ENCODE results near the gene LENG1. TPM values are rescaled to one million over a fixed set of nuclear protein-coding genes. Genes with fewer than 3 reads are reported as not detected.

Gene LENG1
- total RNA-seq, 1 experiment from 2014 or later, result 7.6 TPM

- intact Hi-C loops (cut with micrococcal nuclease), result no loop called here
- ATAC-seq, result peak; percentile 65
- Histone ChIP-seq H4K20me1 (ENCODE audit: insufficient read depth) (no peaks in the 10 kb centered on the region), H3K4me2 (ENCODE audit: low read length) (peak overlapping the region; percentile 54; the same call in 1 of the 2 replicates), H3K27ac (ENCODE audit: low read depth, low read length) (no peak overlapping the region; the same call in 1 of the 2 replicates), H3K36me3 (ENCODE audit: control insufficient read depth in 1 of 2, insufficient read depth in 2 of 2, low read length in 2 of 2) (no peaks in the 10 kb centered on the region), H3K9ac (ENCODE audit: low read length) (peak overlapping the region; percentile 20; the same call in 1 of the 2 replicates), H3K4me1 (ENCODE audit: control insufficient read depth in 1 of 2, insufficient read depth in 2 of 2, low read length in 2 of 2) (peaks cover 6 to 32% of the 10 kb centered on the region in 2 experiments; a peak in 3 of 4 replicates), H3K9me3 (ENCODE audit: control insufficient read depth in 1 of 2, insufficient read depth in 1 of 2, low read depth in 1 of 2, low read length in 2 of 2) (no peaks in the 10 kb centered on the region), H3K79me2 (ENCODE audit: insufficient read depth, low read length) (0 out of 2 replicates have a peak, but pooled peaks cover 3% of the 10 kb centered on the region), H3K9me2 (ENCODE audit: insufficient read depth) (no peaks in the 10 kb centered on the region), H3K4me3 (replicated peaks in 1 of 2; ENCODE audit: low read depth in 1 of 2, low read length in 2 of 2) (no peak overlapping the region), H3K27me3 (ENCODE audit: insufficient read depth, low read length) (no peaks in the 10 kb centered on the region), H2AFZ (ENCODE audit: low read depth, low read length, poor library complexity, severe bottlenecking) (no peak overlapping the region)
- POLR2A ChIA-PET, result interaction anchor here (0.7 kb wide), 2 partner anchors 31 to 111 kb away, joined by 3 read pairs; no protein-coding TSS in a partner anchor
- no TSS peak for BruUV-seq (replicated peaks)
- CTCF ChIA-PET, result interaction anchor here (0.6 to 2.7 kb wide), 10 partner anchors 9 to 208 kb away, joined by 3 to 14 read pairs (median 4); partner anchors contain the start of genes CNOT3, LENG1 and MBOAT7
- DNase-seq (ENCODE audit: low read depth, low spot score), result peak; percentile 69
- TF ChIP-seq, protein P1, sequence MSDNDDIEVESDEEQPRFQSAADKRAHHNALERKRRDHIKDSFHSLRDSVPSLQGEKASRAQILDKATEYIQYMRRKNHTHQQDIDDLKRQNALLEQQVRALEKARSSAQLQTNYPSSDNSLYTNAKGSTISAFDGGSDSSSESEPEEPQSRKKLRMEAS (IDR thresholded peaks at IDR 0.05), result no peak
- TF ChIP-seq FOSL1 (IDR thresholded peaks at IDR 0.05; ENCODE audit: low read depth) (no peak), CBX3 (IDR thresholded peaks at IDR 0.05; ENCODE audit: low read depth) (no peak)
- TF ChIP-seq, protein P2, sequence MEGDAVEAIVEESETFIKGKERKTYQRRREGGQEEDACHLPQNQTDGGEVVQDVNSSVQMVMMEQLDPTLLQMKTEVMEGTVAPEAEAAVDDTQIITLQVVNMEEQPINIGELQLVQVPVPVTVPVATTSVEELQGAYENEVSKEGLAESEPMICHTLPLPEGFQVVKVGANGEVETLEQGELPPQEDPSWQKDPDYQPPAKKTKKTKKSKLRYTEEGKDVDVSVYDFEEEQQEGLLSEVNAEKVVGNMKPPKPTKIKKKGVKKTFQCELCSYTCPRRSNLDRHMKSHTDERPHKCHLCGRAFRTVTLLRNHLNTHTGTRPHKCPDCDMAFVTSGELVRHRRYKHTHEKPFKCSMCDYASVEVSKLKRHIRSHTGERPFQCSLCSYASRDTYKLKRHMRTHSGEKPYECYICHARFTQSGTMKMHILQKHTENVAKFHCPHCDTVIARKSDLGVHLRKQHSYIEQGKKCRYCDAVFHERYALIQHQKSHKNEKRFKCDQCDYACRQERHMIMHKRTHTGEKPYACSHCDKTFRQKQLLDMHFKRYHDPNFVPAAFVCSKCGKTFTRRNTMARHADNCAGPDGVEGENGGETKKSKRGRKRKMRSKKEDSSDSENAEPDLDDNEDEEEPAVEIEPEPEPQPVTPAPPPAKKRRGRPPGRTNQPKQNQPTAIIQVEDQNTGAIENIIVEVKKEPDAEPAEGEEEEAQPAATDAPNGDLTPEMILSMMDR (IDR thresholded peaks at IDR 0.05 in 2 of 3, conservative IDR thresholded peaks at IDR 0.05 in 1 of 3; ENCODE audit: borderline replicate concordance in 1 of 3, insufficient read depth in 1 of 3, low read depth in 2 of 3, low read length in 2 of 3), result peak in 2 of 3 experiments; percentile 66 to 91; a peak in 5 of 6 replicates
- TF ChIP-seq, protein P3, sequence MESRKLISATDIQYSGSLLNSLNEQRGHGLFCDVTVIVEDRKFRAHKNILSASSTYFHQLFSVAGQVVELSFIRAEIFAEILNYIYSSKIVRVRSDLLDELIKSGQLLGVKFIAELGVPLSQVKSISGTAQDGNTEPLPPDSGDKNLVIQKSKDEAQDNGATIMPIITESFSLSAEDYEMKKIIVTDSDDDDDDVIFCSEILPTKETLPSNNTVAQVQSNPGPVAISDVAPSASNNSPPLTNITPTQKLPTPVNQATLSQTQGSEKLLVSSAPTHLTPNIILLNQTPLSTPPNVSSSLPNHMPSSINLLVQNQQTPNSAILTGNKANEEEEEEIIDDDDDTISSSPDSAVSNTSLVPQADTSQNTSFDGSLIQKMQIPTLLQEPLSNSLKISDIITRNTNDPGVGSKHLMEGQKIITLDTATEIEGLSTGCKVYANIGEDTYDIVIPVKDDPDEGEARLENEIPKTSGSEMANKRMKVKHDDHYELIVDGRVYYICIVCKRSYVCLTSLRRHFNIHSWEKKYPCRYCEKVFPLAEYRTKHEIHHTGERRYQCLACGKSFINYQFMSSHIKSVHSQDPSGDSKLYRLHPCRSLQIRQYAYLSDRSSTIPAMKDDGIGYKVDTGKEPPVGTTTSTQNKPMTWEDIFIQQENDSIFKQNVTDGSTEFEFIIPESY (IDR thresholded peaks at IDR 0.05; ENCODE audit: extremely low read depth, insufficient replicate concordance, low read length), result no peak
- RAD21 ChIA-PET (ENCODE audit: low non-redundant PET in 1 of 2, low total read pairs in 2 of 2, uncharacterized antibody in 2 of 2, unreplicated experiment in 2 of 2), result no interaction called here
Observed at GRCh38 chr19:54168174-54168917, 8.8 kb upstream of the LENG1 start.

All from HCT116 (cell line).